ENCODE results near the gene ZFHX2. TPM values are rescaled to one million over a fixed set of nuclear protein-coding genes. Genes with fewer than 3 reads are reported as not detected.

Gene ZFHX2
- total and polyA plus RNA-seq, 2 of the 4 experiments (the other 2 are of a cell fraction) = 0.18 to 0.53 TPM

- intact Hi-C loops (cut with micrococcal nuclease) = no loop called here
- Histone ChIP-seq H3K18ac (ENCODE audit: low read depth, low read length) (no peak overlapping the region), H2BK15ac (ENCODE audit: low read depth, low read length) (no peak overlapping the region), H3K9me1 (ENCODE audit: insufficient read depth, low read length) (no peaks in the 10 kb centered on the region), H3K4me2 (ENCODE audit: low read depth, low read length) (no peak overlapping the region), H3K9me3 (ENCODE audit: control insufficient read depth, insufficient read depth, low read length) (no peaks in the 10 kb centered on the region), H3K79me1 (ENCODE audit: low read depth in 1 of 2, low read length in 2 of 2) (no peaks in the 10 kb centered on the region), H2AK9ac (replicated peaks; ENCODE audit: low read depth, low read length, poor library complexity) (no peak overlapping the region), H3K4ac (ENCODE audit: low read depth, low read length) (no peak overlapping the region), H3K4me3 (ENCODE audit: insufficient read depth, low read depth, low read length) (no peak overlapping the region), H3K9ac (ENCODE audit: low read depth, low read length) (no peak overlapping the region), H2AFZ (replicated peaks; ENCODE audit: low read length, poor library complexity) (no peak overlapping the region), H3K27ac (ENCODE audit: insufficient read depth, low read length) (no peak overlapping the region), H2BK120ac (ENCODE audit: low read depth, low read length) (no peak overlapping the region), H4K8ac (ENCODE audit: low read depth in 2 of 2, low read length in 2 of 2) (no peak overlapping the region), H3K36me3 (ENCODE audit: control insufficient read depth, insufficient read depth, low read length) (no peaks in the 10 kb centered on the region), H4K91ac (ENCODE audit: insufficient read depth, low read depth, low read length) (no peak overlapping the region), H3K27me3 (ENCODE audit: control insufficient read depth, insufficient read depth, low read length) (no peaks in the 10 kb centered on the region), H4K20me1 (ENCODE audit: insufficient read depth, low read length) (no peaks in the 10 kb centered on the region), H4K5ac (ENCODE audit: low read depth, low read length) (no peak overlapping the region), H2BK5ac (ENCODE audit: low read depth, low read length, poor library complexity, severe bottlenecking) (no peak overlapping the region), H3K23ac (ENCODE audit: low read depth, low read length) (no peak overlapping the region), H3K14ac (replicated peaks; ENCODE audit: low read depth, low read length) (no peak overlapping the region), H2AK5ac (ENCODE audit: low read depth, low read length) (no peak overlapping the region), H3K56ac (ENCODE audit: extremely low read depth, insufficient read depth, low read length) (no peak overlapping the region), H3K4me1 (ENCODE audit: control insufficient read depth, insufficient read depth, low read length) (no peaks in the 10 kb centered on the region), H2BK20ac (ENCODE audit: low read depth, low read length) (no peak overlapping the region)
- no TSS peak for BruUV-seq (replicated peaks)
- TF ChIP-seq MAFK (IDR thresholded peaks at IDR 0.05; ENCODE audit: low read depth, low read length) (no peak), POLR2A (IDR thresholded peaks at IDR 0.05; ENCODE audit: low read depth, low read length) (no peak), CTCF (conservative IDR thresholded peaks at IDR 0.05; ENCODE audit: low read depth, low read length) (no peak), BHLHE40 (IDR thresholded peaks at IDR 0.05; ENCODE audit: low read depth, low read length) (no peak)
- no peak for DNase-seq
- ATAC-seq (ENCODE audit: low read depth) = no peak
- in situ Hi-C loops (cut with MboI; ENCODE audit: low sequenced_read_pairs) = no loop called here
- dilution Hi-C loops (cut with HindIII; ENCODE audit: low sequenced_read_pairs, unreplicated experiment) = no loop called here
- ChIA-PET POLR2A (ENCODE audit: unreplicated experiment) (interaction anchor here (0.6 kb wide), 1 partner anchor 59 kb away, joined by 3 read pairs; the partner anchor contains the start of gene NGDN), CTCF (interaction anchor here (0.8 to 1.2 kb wide), 2 partner anchors 19 to 49 kb away, joined by 3 read pairs; no protein-coding TSS in a partner anchor)
- no CpG with 5 or more reads among the region's 3 CpGs for WGBS, 2 experiments (ENCODE audit: extremely low coverage in 2 of 2, insufficient read length in 1 of 2)
Observed at GRCh38 chr14:23529016-23529415, 22.5 kb downstream of the ZFHX2 start.
